Heart left ventricle (tissue), 16 donors: ENCODE measurements around the gene SMR3B. TPM values are rescaled to one million over a fixed set of nuclear protein-coding genes. Genes with fewer than 3 reads are reported as not detected.

Source experiments
- ATAC-seq, 4 donors: fragments of 200-7000 bp; cut with Tn5 transposase; one replicate each; pipeline ENCODE4 v1.9.1; 2020 to 2022; ENCODE audit warnings: moderate library complexity in 4 of 4, mild to moderate bottlenecking in 3 of 4, moderate number of reproducible peaks in 1 of 4
- DNase-seq, 5 donors: peaks; one replicate each; pipeline ENCODE4 v3.0.0-alpha.2; 2020
- H3K27ac ChIP-seq, 12 donors: fragments of 200-600 bp; sonication (generic) in 4 of 12; one replicate each; pipeline versions ENCODE4 v1.5.0 to v1.8.0; 2016 to 2022; ENCODE audit warnings: mild to moderate bottlenecking in 2 of 12
- H3K27me3 ChIP-seq, 9 donors: fragments of 200-600 bp; sonication (generic) in 2 of 9; one replicate each; pipeline versions ENCODE4 v1.5.1 to v1.8.0; 2016 to 2022; ENCODE audit warnings: mild to moderate bottlenecking in 3 of 9
- H3K36me3 ChIP-seq, 9 donors: fragments of 200-600 bp; sonication (generic) in 2 of 9; one replicate each; pipeline versions ENCODE4 v1.5.0 to v1.8.0; 2018 to 2022; ENCODE audit warnings: mild to moderate bottlenecking in 2 of 9
- H3K4me1 ChIP-seq, 12 donors: fragments of 200-600 bp; sonication (generic) in 4 of 12; one replicate each; pipeline versions ENCODE4 v1.5.0 to v1.8.0; 2016 to 2022; ENCODE audit warnings: mild to moderate bottlenecking in 3 of 12
- H3K4me3 ChIP-seq, 12 donors: fragments of 200-600 bp; sonication (generic) in 4 of 12; one replicate each; pipeline versions ENCODE4 v1.5.0 to v1.8.0; 2017 to 2022; ENCODE audit warnings: mild to moderate bottlenecking in 9 of 12, moderate library complexity in 4 of 12
- H3K9me3 ChIP-seq, 12 donors: fragments of 200-600 bp; sonication (generic) in 4 of 12; one replicate each; pipeline versions ENCODE4 v1.5.0 to v1.8.0; 2016 to 2022; ENCODE audit warnings: mild to moderate bottlenecking in 1 of 12
- POLR2A ChIP-seq, 2 donors: fragments of 450-650 bp; IDR thresholded peaks; one replicate each; pipeline ENCODE4 v1.6.1; 2017; ENCODE audit warnings: antibody characterized with exemption in 2 of 2, mild to moderate bottlenecking in 2 of 2, moderate library complexity in 2 of 2
- WGBS, 4 donors: extraction: QIAGEN DNeasy Blood & Tissue Kit in 2 of 4; methylation state at CpG; one replicate each; pipeline versions ENCODE4 v1.1.5 to v1.1.7; 2013 to 2018; 5-methylcytosine and 5-hydroxymethylcytosine counted together
- intact Hi-C, 10 donors: fragments of 100-400 bp; cut with DNase I; formaldehyde crosslinking; loops; one replicate each; pipeline versions ENCODE4 v1.11.1 to v1.14.2; 2022
- polyA plus RNA-seq, 2 donors: library from polyadenylated mRNA; stranded (reverse); fragments of 200-250 nt; gene quantifications; one replicate each; pipeline ENCODE4 v1.2.3, GENCODE V29; 2013
- total RNA-seq, 9 donors: library from RNA; depleted of rRNA in 2 of 9; stranded (reverse); fragments of >200 nt in 2 of 9; fragmentation: NEBNext Ultra II Directional in 3 of 9; extraction: Animal tissue kit (Norgen Biotek cat#: 25700) in 3 of 9; gene quantifications; one replicate each; pipeline versions ENCODE4 v1.1.0 to v1.2.4, GENCODE V29; 2016 to 2023
- TF ChIP-seq, protein P1 (sequence below), 12 donors: fragments of 200-600 bp; sonication (generic) in 4 of 12; IDR thresholded peaks; one replicate each; pipeline versions ENCODE4 v1.5.0 to v1.8.0; 2018 to 2022; ENCODE audit warnings: antibody characterized with exemption in 12 of 12, mild to moderate bottlenecking in 5 of 12
- donor health status: ischemic (EF 13 %, LVEDD 7.1; RV severe dilation, severe dysfunction).
- donor health status: healthy with polysubstance abuse.
- donor health status: DM: no; HTN: yes; CAD: no.
- donor health status: DM: no; HTN: no; CAD: no.
- donor health status: ischemic (EF 25% LVEDD 6.9; RV normal size, moderate dysfunction).
- donor health status: ischemic (EF 25% LVEDD 5.7; RV mildly dilated, moderate dysfunction).
- donor health status: healthy.
- donor health status: DM: yes; HTN: yes; CAD: no.
- donor health status: ischemic (EF 35%, LVEDD 5.7; RV mildly dilated, moderate dysfunction).
- donor health status: nonischemic (EF 11% LVEDD 7.7; RV severe dilation, severe dysfunction).
- donor health status: DM: yes; HTN: yes; CAD: no.
- donor health status: PGD.
- donor health status: ischemic (EF 29% LVEDD 5.4; RV normal size, mild dysfunction).
- donor health status: nonischemic (EF 23%, LVEDD 6.1; RV moderate dilation, normal function).

Gene SMR3B
- total and polyA plus RNA-seq, 11 donors, result not detected

DNA sequence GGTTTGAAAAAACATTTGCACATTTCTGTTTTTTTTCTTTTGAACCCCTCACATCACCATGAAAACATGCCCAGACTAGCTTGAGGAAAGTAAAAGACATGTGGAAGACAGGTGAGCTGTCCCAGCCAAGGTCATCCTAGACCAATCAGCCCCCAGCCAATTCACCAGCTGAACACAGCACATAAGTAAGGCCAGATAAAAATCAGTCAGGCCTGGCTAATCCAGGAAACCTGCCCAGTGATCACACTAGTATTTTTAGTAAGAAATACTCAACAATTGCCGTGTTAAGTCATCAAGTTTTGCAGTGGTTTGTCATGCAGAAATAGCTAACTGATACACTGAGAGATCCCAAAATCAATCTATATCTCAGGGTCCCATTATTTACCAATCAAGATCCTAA, 26.7 kb upstream of the SMR3B start:
- no peaks in the 10 kb centered on the region for H3K36me3 ChIP-seq
- ATAC-seq, result no peak
- intact Hi-C loops, result no loop called here
- no peak overlapping the region for H3K4me3 ChIP-seq
- 17 to 56% (median 45%) methylated on average over 1 of the region's 1 CpG for WGBS, 4 donors
- no peak overlapping the region for H3K27ac ChIP-seq
- no peaks in the 10 kb centered on the region for H3K4me1 ChIP-seq
- DNase-seq, result no peak
- no peaks in the 10 kb centered on the region for H3K27me3 ChIP-seq
- TF ChIP-seq POLR2A (IDR thresholded peaks at IDR 0.05), result no peak
- TF ChIP-seq, protein P1, sequence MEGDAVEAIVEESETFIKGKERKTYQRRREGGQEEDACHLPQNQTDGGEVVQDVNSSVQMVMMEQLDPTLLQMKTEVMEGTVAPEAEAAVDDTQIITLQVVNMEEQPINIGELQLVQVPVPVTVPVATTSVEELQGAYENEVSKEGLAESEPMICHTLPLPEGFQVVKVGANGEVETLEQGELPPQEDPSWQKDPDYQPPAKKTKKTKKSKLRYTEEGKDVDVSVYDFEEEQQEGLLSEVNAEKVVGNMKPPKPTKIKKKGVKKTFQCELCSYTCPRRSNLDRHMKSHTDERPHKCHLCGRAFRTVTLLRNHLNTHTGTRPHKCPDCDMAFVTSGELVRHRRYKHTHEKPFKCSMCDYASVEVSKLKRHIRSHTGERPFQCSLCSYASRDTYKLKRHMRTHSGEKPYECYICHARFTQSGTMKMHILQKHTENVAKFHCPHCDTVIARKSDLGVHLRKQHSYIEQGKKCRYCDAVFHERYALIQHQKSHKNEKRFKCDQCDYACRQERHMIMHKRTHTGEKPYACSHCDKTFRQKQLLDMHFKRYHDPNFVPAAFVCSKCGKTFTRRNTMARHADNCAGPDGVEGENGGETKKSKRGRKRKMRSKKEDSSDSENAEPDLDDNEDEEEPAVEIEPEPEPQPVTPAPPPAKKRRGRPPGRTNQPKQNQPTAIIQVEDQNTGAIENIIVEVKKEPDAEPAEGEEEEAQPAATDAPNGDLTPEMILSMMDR (IDR thresholded peaks at IDR 0.05), result no peak
- H3K9me3 ChIP-seq, result peaks cover 0 to 5% (median 0%) of the 10 kb centered on the region in 12 donors

DNA sequence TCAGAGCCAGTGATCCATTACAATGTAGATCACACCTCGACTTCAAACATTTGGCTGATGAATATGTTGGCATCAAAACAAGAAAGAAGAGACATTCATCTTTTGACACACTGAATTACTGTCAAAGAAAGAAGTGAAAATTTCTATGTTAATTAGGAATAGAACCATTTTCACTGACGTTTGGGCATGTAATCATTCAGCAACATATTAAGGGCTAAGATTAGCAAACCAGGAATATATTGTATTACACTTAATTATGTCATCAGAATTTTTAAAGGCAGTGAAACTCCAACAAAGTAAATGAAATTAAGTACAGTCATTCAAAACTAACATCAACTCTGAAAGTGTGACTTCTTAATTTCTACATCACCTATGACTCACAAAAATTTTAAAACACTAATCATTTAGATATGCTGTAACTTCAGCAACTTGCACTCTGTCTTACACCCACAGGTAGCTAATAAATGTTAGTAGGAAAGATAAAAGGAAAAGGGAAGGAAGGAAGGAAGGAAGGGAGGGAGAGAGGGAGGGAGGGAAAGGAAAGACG, 23.7 kb upstream of the SMR3B start:
- H3K9me3 ChIP-seq, result peaks cover 0 to 5% (median 0%) of the 10 kb centered on the region in 12 donors
- no peak for DNase-seq
- H3K27me3 ChIP-seq, result no peaks in the 10 kb centered on the region
- no peak overlapping the region for H3K27ac ChIP-seq
- no peaks in the 10 kb centered on the region for H3K36me3 ChIP-seq
- TF ChIP-seq, protein P1 (IDR thresholded peaks at IDR 0.05), result no peak
- TF ChIP-seq POLR2A (IDR thresholded peaks at IDR 0.05), result no peak
- WGBS, 4 donors, result 42 to 54% (median 46%) methylated on average over 3 of the region's 3 CpGs
- no peak for ATAC-seq
- H3K4me3 ChIP-seq, result no peak overlapping the region
- intact Hi-C loops, result no loop called here
- H3K4me1 ChIP-seq, result no peaks in the 10 kb centered on the region

DNA sequence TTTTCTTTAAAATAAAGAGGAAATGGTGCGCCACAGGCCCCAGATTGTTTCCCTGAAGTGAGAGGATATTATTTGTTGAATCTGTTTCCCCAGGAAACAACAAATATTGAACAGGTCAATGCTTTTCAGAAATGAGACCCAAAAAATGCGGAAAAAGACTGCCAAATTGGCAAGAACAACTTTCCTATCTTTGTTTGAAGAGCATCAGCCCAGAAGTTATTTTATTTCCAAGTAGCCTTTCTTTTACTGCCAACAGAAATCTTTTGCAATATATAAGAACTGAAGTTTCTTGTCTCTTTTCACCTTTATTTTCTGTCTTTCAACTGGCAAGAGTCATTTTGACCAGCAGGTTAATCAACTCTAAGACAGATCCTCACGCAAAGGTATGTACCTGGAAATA, 22.5 kb upstream of the SMR3B start, which contains the start of gene SMR3A:
TSS of gene SMR3A (plus strand) at position 301 of the 400 bp plus-strand sequence. CDS start 1,356 bp downstream, outside the sequence.
- no peak for ATAC-seq
- no peak within 1 kb of the TSS for H3K27ac ChIP-seq
- 61 to 71% (median 69%) methylated on average over 3 of the region's 3 CpGs for WGBS, 4 donors
- no peak for TF ChIP-seq POLR2A (IDR thresholded peaks at IDR 0.05)
- TF ChIP-seq, protein P1 (IDR thresholded peaks at IDR 0.05), result no peak
- no peaks in the 10 kb centered on the region for H3K27me3 ChIP-seq
- H3K4me1 ChIP-seq, result no peaks in the 10 kb centered on the region
- no peak for DNase-seq
- peaks cover 0 to under 1% (median 0%) of the 10 kb centered on the region in 12 donors for H3K9me3 ChIP-seq
- intact Hi-C loops, result no loop called here
- no peak within 1 kb of the TSS for H3K4me3 ChIP-seq
- H3K36me3 ChIP-seq, result no peaks in the 10 kb centered on the region

DNA sequence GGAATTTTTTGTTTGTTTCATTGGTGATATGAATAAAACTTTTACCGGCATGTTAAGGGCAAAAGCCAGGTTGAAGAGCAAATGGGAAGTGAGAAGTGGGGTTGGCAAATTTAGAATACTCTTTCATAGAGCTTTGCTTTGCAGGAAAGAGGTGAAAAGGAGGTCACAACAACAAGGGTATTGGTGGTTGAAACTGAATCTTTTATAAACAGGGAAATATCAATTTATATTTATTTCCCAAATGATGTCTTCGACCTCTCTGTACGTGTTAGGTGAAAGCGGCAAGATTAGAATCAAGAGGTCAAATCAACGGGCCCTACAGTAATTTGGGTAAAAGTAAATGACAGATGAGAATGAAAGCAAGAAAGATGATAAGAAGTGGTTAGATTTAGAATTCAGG, 18.9 kb upstream of the SMR3B start:
- no peak for ATAC-seq
- Histone ChIP-seq H3K27ac (no peak overlapping the region), H3K9me3 (no peaks in the 10 kb centered on the region), H3K36me3 (no peaks in the 10 kb centered on the region), H3K4me3 (no peak overlapping the region), H3K27me3 (no peaks in the 10 kb centered on the region), H3K4me1 (no peaks in the 10 kb centered on the region)
- TF ChIP-seq, protein P1 (IDR thresholded peaks at IDR 0.05), result no peak
- TF ChIP-seq POLR2A (IDR thresholded peaks at IDR 0.05), result no peak
- no peak for DNase-seq
- WGBS, 4 donors, result 82 to 88% (median 87%) methylated on average over 5 of the region's 5 CpGs
- intact Hi-C loops, result no loop called here
